ENCODE measurements around the gene DCLRE1A. TPM values are rescaled to one million over a fixed set of nuclear protein-coding genes. Genes with fewer than 3 reads are reported as not detected.

DCLRE1A gene
- 2.8 TPM for total RNA-seq (ENCODE audit: unreplicated experiment)
- long read RNA-seq, partial matches to known transcripts, result 2 of 2 reads
- long read RNA-seq, other reads (novel, unspliced or antisense), result 0 of 2 reads

GRCh38 chr10:113854013-113854760 is at the start of gene DCLRE1A, which contains the start of gene NHLRC2:
Gene DCLRE1A (minus strand): TSS chr10:113854082. CDS start chr10:113853182, 900 bp downstream.
Gene NHLRC2 (plus strand): TSS chr10:113854661. CDS start chr10:113854873, 212 bp downstream.
- Mint-ChIP-seq H3K4me1 (ENCODE audit: low read depth, unreplicated experiment) (peaks cover 3% of the 10 kb centered on the region), H3K27ac (ENCODE audit: unreplicated experiment) (peak within 1 kb of the TSS; percentile 97), H3K9me3 (ENCODE audit: unreplicated experiment) (peaks cover 9% of the 10 kb centered on the region), H3K4me3 (ENCODE audit: unreplicated experiment) (peak within 1 kb of the TSS; percentile 96), H3K27me3 (ENCODE audit: unreplicated experiment) (peaks cover 4% of the 10 kb centered on the region), H3K36me3 (ENCODE audit: unreplicated experiment) (no peaks in the 10 kb centered on the region)
- TF ChIP-seq CTCF (IDR thresholded peaks at IDR 0.05; ENCODE audit: partially characterized antibody, unreplicated experiment), result no peak
- peak; percentile 81 for DNase-seq

- Mint-ChIP-seq H3K9me3 (ENCODE audit: unreplicated experiment) (no peaks in the 10 kb centered on the region), H3K4me3 (ENCODE audit: unreplicated experiment) (no peak overlapping the region), H3K27me3 (ENCODE audit: unreplicated experiment) (no peaks in the 10 kb centered on the region), H3K36me3 (ENCODE audit: unreplicated experiment) (peaks cover 5% of the 10 kb centered on the region), H3K4me1 (ENCODE audit: low read depth, unreplicated experiment) (no peaks in the 10 kb centered on the region), H3K27ac (ENCODE audit: unreplicated experiment) (no peak overlapping the region)
- DNase-seq, result no peak
- TF ChIP-seq CTCF (IDR thresholded peaks at IDR 0.05; ENCODE audit: partially characterized antibody, unreplicated experiment), result no peak
Observed at GRCh38 chr10:113899952-113900598, 46.2 kb upstream of the DCLRE1A start.

GRCh38 chr10:113897693-113898618 is 44.1 kb upstream of the DCLRE1A start:
- Mint-ChIP-seq H3K4me3 (ENCODE audit: unreplicated experiment) (no peak overlapping the region), H3K36me3 (ENCODE audit: unreplicated experiment) (peaks cover 6% of the 10 kb centered on the region), H3K27me3 (ENCODE audit: unreplicated experiment) (no peaks in the 10 kb centered on the region), H3K27ac (ENCODE audit: unreplicated experiment) (no peak overlapping the region), H3K9me3 (ENCODE audit: unreplicated experiment) (no peaks in the 10 kb centered on the region), H3K4me1 (ENCODE audit: low read depth, unreplicated experiment) (no peaks in the 10 kb centered on the region)
- TF ChIP-seq CTCF (IDR thresholded peaks at IDR 0.05; ENCODE audit: partially characterized antibody, unreplicated experiment), result no peak
- no peak for DNase-seq

GRCh38 chr10:113895018-113895417 is 41.1 kb upstream of the DCLRE1A start:
- no peaks in the 10 kb centered on the region for H3K27me3 Mint-ChIP-seq (ENCODE audit: unreplicated experiment)
- TF ChIP-seq CTCF (IDR thresholded peaks at IDR 0.05; ENCODE audit: partially characterized antibody, unreplicated experiment), result no peak
- no peak overlapping the region for H3K27ac Mint-ChIP-seq (ENCODE audit: unreplicated experiment)
- H3K4me3 Mint-ChIP-seq (ENCODE audit: unreplicated experiment), result no peak overlapping the region
- peaks cover 6% of the 10 kb centered on the region for H3K36me3 Mint-ChIP-seq (ENCODE audit: unreplicated experiment)
- no peak for DNase-seq
- no peaks in the 10 kb centered on the region for H3K9me3 Mint-ChIP-seq (ENCODE audit: unreplicated experiment)
- no peaks in the 10 kb centered on the region for H3K4me1 Mint-ChIP-seq (ENCODE audit: low read depth, unreplicated experiment)
